GM18909 (cell line): ENCODE data around the gene FMN2.

Source experiments
- ATAC-seq: cut with Tn5 transposase; IDR thresholded peaks from one replicate; pipeline ENCODE4 v1.9.1; 2021; ENCODE audit warnings: mild to moderate bottlenecking; ENCODE audit not compliant: unreplicated experiment, poor library complexity

FMN2 gene

DNA sequence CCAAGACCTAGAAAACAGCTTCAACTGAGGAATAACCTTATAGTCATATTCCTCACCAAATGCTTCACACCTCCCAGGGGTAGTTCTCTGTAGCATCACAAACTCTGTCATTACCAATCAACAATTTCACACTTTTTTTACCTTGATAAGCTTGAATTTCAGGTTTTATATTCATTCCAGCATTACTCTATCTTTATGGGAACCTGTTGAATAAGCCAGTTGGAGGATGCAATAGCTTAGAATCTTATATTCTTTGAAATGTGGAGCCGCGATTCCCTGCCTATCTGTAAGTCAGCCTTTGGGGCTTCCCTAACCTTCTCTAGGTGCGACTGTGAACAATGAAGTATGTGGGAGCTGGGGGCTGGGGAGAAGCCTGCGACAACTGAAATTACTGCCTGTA is 374.8 kb downstream of the FMN2 start:
- no peak for ATAC-seq

DNA sequence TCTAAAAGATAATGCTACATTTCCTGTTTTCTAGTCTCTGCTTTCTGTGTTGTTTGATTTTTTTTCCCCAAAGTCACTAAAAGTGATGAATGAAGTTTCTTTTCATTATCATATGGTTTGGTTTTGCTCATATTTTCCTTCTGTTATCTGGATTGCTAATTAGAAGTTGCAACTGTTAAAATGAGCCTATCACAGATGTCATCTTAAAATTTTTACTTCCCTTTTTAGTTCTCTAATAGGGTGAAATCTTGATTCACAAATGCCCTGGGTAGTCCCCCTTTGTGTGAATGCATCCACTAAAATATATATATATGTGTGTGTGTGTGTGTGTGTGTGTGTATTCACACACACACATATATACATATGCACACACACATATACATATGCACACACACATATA is 376.2 kb downstream of the FMN2 start:
- no peak for ATAC-seq

DNA sequence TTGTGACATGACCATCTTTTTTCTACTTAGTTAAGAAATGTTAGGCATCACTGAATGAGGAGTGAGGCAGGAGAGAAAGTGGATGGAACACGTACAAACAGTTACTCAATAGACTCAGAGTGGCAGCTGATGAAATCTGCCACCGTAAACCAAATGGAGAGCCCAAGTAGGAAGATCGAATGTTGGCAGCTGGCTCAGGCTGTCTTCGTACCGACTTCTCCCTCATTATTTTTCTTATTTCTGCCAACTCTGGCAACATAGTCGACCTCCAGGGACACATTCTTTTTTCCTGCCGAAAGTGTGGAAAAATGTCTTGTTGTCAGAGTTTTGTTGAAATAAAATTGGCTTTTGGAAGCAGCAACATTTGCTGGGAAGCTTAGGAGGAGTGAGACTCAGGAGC is 377.0 kb downstream of the FMN2 start:
- no peak for ATAC-seq

DNA sequence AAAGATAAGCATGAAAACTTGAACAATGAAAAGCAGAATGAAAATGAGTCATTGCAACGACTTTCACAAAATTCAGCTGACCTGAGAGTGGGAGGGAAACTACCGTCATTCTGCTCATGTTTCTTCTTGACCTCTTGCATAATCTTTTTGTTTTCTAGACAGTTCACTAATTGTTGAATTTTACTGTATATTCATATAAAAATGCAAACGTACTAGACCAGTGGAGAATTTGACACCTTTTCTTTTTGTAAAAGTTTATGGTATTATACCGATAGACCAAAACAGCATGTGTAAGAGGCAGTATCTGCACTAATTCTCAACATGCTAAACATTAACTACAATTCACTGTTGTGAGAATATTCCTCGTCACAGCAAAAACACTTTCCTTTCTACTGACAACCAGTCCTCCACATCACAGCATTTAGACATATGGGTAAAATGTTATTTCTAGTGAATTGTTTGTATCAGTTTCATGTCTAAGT is 382.5 kb downstream of the FMN2 start:
- peak; percentile 63 for ATAC-seq

DNA sequence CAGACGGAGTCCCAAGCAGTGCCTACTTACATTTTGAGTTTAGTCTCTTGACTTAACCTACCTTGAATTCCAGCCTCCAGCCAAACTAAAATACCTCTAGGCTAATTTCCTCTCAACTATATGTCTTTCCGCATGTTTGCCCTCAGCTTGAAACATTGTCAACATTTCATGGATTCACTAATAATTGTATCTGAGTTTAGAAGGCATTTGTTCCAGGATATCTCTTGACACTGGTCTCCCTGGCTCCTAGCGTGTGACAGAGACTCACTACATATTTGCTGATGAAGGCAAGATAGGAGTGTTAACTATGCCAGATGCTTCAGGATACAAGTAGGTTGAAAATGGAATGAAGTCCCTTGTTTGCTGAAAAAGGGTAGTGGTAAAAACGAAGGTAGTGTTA is 384.1 kb downstream of the FMN2 start:
- no peak for ATAC-seq

DNA sequence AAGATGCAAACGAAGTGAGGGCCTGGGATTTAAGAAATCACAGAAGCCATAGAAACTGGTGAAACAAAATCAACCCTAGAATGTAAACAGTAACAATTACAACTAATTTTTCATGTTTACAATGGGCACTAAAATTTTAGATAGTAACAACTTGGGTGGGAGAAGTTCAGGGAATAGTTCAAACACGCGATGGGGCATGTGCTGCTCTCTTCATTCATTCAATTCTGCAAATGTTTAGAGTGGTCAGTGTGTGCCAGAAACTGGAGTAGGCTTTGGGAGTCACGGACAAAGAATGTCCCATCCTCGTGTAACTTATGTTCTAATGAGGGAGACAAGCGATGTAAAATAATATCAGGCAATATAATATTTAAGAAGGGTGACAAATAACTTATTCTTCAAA is 386.9 kb downstream of the FMN2 start:
- ATAC-seq = no peak

DNA sequence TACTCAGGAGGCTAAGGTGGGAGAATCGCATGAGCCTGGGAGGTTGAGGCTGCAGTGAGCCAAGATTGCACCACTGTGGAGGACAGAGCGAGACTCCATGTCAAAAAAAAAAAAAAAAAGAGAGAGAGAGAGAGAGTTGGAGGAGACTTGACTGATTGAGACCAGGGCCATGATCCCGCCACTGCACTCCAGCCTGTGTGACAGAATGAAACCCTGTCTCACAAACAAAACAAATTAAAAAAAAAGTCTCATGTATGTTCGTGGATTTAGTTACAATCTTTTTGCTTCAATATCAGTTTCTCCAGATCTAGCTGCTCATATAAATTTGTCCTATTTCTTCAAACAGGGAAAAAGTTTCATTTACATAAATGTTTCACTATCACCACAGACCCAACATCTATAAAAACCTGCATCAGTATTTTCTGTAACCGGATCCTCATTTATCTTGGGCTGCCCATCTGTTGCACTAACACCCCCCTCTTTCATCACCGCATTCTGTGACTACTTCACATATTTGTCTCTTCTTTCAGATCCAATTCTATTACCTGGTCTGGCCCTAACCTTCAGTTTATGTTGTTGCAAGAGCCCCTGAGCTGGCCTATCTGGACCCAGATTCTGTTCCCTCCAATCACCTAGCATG is 393.2 kb downstream of the FMN2 start:
- no peak for ATAC-seq

DNA sequence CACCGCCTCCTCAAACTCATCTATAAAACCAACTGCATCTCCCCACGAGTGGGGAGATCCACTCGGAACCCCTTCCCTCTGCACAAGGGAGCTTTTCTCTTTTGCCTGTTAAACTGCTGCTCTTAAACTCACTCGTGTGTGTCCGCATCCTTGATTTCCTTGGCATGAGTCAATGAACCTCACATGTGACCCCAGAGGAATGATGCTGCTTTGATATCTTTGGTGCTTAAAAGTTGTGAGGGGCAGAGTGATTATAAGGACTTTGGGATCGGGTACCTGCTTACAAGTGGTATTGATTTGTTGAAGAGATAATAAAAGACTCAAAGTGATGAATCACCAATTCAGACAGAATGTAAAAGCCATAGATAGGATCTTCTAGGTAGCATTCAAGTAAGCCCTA is 394.9 kb downstream of the FMN2 start:
- no peak for ATAC-seq

DNA sequence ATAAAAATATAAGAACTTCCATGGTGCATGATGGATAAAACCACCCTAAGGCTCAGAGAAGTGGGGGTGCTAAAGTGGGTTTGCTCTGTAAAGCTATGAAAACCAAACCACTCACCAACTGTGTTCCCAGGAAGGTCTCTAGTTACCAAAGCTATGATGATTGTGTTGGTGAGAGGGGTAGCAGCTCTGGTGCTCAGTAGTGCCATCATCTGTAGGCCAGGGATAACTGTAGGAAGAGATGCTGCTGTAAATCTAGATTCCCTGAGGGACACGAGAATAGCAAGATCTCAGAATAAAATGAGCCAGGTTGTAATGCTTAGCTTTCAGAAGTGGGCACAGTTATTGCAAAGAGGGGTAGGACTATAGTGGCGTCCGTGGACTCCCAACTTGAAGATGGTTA is 395.8 kb downstream of the FMN2 start:
- no peak for ATAC-seq

DNA sequence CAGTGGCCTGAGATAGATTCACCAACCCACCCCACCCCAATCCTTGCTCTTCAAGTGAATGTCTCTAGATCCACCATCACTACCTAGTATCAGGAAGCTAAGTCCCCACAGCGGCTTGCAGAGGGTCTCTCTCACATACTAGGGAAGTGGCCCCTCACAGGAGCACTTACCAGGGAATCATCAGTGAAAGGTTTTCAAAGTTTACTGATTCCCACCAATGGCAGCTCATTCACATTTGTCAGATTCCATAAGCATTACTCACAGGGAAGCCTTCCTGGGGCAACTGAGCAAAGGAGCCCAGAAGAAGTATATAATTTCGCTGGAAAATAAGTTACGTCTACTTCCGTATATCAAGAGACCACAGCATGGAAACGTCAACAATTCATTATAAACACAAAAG is 399.5 kb downstream of the FMN2 start:
- no peak for ATAC-seq

DNA sequence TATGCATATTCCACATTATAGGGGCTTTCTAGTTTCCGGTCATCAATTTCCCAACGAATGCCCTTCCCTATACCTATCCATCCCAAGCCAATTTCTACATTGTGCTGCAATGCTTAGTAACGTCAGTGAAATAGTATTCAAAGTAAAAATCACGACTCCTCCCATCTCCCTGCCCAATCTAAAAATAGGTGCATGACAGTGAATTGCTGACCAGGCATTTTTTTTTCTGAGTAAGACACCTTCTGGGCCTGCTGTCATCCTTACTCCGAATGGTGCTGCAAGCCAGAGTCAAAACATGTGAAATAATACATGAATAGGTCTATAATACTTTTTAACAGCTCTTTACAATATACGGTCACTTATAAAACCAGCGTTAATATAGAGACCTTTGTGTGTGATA is 400.1 kb downstream of the FMN2 start:
- ATAC-seq = no peak

DNA sequence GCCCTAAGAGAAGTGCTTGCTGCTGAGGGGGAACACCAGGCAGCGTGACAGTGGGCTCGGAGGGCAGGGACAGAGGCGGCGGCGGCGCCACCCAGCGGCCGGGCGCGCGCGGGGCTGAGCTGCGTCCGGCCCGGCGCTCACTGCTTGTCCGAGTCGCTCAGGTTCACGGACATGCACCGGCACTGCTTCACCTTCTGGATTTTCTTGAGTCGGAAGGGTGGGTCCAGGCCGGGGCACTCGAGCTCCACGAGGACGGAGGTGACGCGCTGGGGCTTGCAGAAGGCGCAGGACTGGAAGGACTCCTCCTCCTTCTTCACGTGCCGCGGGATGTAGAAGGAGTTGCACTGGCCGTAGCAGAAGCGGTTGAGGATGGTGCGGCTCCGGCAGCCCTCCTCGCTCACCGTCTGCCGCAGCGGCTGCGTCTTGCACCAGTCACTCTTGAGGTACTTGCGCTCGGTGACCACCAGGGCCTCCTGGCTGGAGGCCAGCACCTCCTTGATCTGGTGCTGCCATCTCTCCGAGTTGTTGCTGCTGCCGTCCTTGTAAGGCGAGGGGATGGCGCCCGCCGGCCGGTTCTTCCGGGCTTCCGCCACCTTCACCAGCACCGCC is 401.3 kb downstream of the FMN2 start:
- no peak for ATAC-seq

DNA sequence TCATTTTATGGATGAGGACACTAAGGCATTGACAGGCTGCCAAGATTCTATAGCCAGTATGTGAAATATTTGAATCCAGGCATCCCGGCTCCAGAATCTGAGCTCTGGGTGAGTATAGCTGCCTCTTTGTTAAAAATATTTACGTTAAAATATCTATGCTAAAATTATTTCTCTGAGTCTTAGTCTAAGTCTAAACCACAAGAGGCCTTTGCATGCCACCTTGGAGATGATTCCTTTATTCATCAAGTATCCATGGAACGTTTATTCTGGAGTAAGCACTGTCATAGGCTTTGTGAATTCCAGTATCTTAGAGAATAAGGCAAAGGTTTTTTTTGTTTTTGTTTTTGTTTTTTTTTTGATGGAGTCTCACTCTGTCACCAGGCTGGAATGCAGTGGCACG is 403.9 kb downstream of the FMN2 start:
- ATAC-seq = no peak

DNA sequence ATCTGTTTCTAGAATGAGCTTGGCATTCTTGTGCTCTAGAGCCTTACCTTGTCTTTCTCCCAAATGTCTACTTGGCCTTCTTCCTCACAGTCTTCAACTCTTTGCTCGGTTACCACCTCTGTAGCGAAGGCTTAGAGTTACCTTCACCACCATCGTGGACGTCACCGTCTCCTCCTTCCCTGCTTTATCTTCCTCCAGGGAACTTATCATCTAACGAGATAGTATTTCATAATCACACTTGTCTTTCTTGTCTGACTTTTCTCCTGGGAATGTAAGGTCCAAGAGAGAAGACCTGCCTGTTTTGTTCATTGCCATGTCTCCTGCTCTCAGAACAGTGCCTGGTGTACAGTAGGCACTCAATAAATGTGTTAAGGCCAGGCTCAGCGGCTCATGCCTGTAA is 404.7 kb downstream of the FMN2 start:
- no peak for ATAC-seq

DNA sequence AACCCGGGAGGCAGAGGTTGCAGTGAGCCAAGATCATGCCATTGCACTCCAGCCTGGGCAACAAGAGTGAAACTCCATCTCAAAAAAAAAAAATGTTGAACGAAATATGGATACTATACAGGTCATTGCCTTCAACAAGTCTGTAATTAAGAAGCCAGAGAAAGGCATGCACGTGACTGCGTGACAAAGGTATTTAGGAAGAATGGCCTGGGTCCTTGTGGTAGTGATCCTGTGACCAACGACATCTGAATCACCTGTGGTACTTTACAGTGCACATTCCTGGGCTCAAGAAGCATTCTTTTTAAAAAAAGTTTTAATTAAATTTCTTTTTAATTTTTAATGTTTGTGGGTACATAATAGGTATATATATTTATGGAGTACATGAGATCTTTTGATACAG is 405.3 kb downstream of the FMN2 start:
- ATAC-seq = no peak

DNA sequence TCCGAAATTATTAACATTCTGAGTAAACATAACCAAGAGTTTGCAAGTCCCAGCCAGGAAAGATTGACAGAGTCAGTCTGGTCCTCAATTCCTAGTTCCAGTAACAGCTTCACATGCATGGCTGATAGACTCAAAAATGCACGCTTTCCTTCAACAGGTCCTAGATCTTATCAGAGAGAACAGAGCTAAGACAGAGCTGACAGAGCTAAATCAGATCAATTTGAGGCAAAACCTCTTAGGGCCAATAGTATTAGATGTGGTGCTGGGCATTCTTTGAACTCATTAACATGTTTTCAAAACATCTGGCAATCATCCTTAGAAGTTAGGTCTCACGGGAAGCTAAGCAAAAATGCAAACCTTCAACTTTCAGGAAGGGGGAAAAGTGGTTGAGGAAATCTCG is 406.2 kb downstream of the FMN2 start:
- no peak for ATAC-seq

DNA sequence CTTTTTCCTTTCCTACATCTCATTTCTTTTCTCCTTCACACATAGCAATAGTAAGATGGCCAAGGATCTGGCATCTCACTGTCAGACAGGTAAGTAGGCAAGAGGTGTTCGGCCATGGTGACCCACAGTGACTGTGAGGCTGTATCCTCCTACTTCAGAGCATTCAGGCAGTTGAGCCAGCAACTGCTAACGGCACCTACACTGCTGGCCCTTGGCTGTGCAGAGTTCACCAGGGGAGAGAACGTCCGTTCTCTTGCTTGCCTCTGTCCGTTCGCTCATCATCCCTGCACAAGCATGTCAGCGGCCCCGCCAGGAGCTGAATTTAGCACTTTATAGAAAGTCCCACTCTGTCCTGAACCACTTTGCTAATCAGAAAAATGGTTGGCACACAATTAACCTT is 406.7 kb downstream of the FMN2 start:
- ATAC-seq = no peak

DNA sequence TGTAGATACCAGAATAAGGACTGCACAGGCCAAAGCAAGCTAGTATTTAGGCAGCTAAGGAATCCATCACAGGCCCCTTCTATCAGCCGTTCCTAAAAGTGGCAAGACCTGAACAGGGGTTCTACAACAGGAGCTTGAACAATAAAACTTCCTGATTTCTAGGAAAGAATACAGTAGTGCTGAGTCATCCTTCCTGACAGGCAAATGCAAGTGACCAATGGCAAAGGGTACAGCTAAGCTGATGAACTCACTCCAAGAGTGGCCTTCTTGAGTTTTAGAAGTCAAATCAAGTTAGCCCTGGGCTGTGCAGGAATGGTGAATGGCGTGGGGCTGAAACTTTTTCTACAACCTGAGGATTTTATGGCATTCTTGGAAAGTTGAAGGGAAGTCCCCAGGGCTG is 407.3 kb downstream of the FMN2 start:
- no peak for ATAC-seq

DNA sequence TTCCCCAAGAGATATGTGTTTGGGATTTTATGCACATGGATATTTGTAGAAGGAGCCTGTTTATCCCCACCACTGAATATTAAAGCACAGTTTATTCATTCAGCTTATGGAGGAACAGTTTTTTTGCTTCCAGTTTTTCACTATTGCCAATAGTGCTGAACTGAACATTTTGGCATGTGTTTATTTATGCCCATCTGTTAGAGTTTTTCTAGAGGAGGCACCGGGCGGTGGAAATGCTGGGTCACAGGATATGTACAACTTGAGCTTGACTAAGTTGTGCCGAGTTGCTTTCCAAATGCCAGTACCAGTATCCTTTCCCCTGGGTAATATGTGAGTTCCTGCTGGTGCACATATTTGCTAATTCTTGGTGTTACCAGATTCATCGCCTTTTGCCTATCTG is 409.0 kb downstream of the FMN2 start:
- no peak for ATAC-seq

DNA sequence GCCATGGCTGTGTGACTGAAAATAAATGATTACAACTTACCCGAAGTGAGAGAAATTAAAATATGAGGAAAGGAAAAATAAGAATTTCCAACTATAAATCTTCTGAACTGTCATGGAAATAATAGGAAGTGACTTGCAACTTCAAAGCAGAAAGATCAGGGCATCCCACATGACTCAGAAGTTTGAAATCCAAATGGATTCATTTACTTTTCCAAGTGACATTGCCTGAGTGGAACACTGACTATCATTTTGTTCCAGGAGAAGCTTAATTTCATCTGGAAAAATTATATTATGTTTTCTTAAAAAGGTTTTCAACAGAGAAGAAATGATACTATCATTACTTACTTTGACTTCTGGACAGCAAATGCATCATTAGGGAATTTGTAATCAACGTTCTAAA is 409.4 kb downstream of the FMN2 start:
- no peak for ATAC-seq

DNA sequence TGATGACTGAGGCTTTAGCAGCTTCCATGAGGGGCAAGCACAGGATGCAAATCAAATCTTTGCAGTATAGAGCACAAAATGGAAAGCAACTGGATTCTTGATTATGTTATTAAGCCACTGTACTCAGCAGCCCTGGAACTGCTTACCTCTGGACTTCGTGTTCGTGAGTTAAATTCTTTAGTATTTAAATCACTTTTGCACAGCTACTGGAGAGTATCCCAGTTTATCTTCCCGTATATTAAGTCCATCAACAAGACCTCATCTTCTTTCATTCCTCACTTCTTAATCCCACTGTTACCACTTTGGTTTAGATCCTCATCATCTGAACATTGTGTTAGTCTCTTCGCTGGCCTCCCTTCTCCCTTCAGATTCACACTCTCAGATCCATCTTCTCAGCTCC is 411.4 kb downstream of the FMN2 start:
- ATAC-seq = no peak

DNA sequence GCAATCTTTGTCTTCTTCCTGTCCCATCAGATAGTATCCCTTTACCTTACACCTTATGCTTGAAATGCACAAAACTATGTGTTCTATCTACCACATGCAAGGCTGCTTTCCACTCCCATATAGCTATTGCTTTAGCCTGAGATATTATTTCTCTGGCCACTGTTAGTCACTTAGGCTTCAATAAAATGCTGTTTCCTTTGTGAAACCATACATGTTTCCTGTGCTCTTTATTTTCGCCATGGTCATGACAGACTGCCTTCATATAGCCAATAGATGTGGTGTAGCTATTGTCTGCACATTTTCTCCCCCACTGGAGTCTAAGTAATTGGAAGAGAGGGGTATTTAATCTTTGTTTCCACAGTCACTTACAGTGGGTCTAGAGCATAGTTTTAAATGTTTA is 411.9 kb downstream of the FMN2 start:
- ATAC-seq = no peak
